Measurements from ENCODE around the gene INPP5A. TPM values are rescaled to one million over a fixed set of nuclear protein-coding genes. Genes with fewer than 3 reads are reported as not detected.

INPP5A gene
- total RNA-seq, 2 experiments from 2014 or later: 9.9 TPM

- Mint-ChIP-seq H3K9me3 (ENCODE audit: insufficient read depth) (no peaks in the 10 kb centered on the region), H3K4me1 (ENCODE audit: low read depth) (peaks cover 13% of the 10 kb centered on the region), H3K27me3 (ENCODE audit: low read depth) (no peaks in the 10 kb centered on the region), H3K36me3 (ENCODE audit: low read depth) (no peaks in the 10 kb centered on the region), H3K27ac (no peak overlapping the region), H3K4me3 (no peak overlapping the region)
- ChIA-PET CTCF (no interaction called here), POLR2A (no interaction called here)
- DNase-seq (no peak), ATAC-seq (no peak)
These were observed 71.6 kb downstream of the INPP5A start for GRCh38 chr10:132609211-132609610.

GRCh38 chr10:132610071-132610701, 72.6 kb downstream of the INPP5A start:
- no peak overlapping the region for H3K27ac Mint-ChIP-seq
- peaks cover 2% of the 10 kb centered on the region for H3K36me3 Mint-ChIP-seq (ENCODE audit: low read depth)
- ChIA-PET POLR2A (no interaction called here), CTCF (no interaction called here)
- DNase-seq (no peak), ATAC-seq (no peak)
- no peak overlapping the region for H3K4me3 Mint-ChIP-seq
- H3K9me3 Mint-ChIP-seq (ENCODE audit: insufficient read depth): no peaks in the 10 kb centered on the region
- H3K4me1 Mint-ChIP-seq (ENCODE audit: low read depth): peaks cover 13% of the 10 kb centered on the region
- no peaks in the 10 kb centered on the region for H3K27me3 Mint-ChIP-seq (ENCODE audit: low read depth)

- peaks cover 9% of the 10 kb centered on the region for H3K9me3 Mint-ChIP-seq (ENCODE audit: insufficient read depth)
- peaks cover 2% of the 10 kb centered on the region for H3K27me3 Mint-ChIP-seq (ENCODE audit: low read depth)
- DNase-seq (no peak), ATAC-seq (no peak)
- H3K36me3 Mint-ChIP-seq (ENCODE audit: low read depth): peaks cover 9% of the 10 kb centered on the region
- H3K27ac Mint-ChIP-seq: no peak overlapping the region
- H3K4me3 Mint-ChIP-seq: no peak overlapping the region
- H3K4me1 Mint-ChIP-seq (ENCODE audit: low read depth): peaks cover 22% of the 10 kb centered on the region
- POLR2A ChIA-PET: no interaction called here
- CTCF ChIA-PET: no interaction called here
These were observed 73.7 kb downstream of the INPP5A start for GRCh38 chr10:132611026-132611910.

- Mint-ChIP-seq H3K27ac (no peak overlapping the region), H3K36me3 (ENCODE audit: low read depth) (peaks cover 15% of the 10 kb centered on the region), H3K4me3 (no peak overlapping the region), H3K27me3 (ENCODE audit: low read depth) (peaks cover 3% of the 10 kb centered on the region), H3K9me3 (ENCODE audit: insufficient read depth) (peaks cover 12% of the 10 kb centered on the region), H3K4me1 (ENCODE audit: low read depth) (peaks cover 28% of the 10 kb centered on the region)
- no peak for ATAC-seq
- ChIA-PET POLR2A (no interaction called here), CTCF (no interaction called here)
- DNase-seq: no peak
These were observed 74.4 kb downstream of the INPP5A start for GRCh38 chr10:132611986-132612385.

- Mint-ChIP-seq H3K36me3 (ENCODE audit: low read depth) (peaks cover 24% of the 10 kb centered on the region), H3K27ac (no peak overlapping the region), H3K9me3 (ENCODE audit: insufficient read depth) (peaks cover 12% of the 10 kb centered on the region), H3K4me3 (no peak overlapping the region), H3K4me1 (ENCODE audit: low read depth) (peaks cover 30% of the 10 kb centered on the region), H3K27me3 (ENCODE audit: low read depth) (peaks cover 3% of the 10 kb centered on the region)
- DNase-seq (no peak), ATAC-seq (no peak)
- CTCF ChIA-PET: no interaction called here
- POLR2A ChIA-PET: no interaction called here
These were observed 75.3 kb downstream of the INPP5A start for GRCh38 chr10:132612571-132613504.

- ATAC-seq: no peak
- Mint-ChIP-seq H3K27me3 (ENCODE audit: low read depth) (peaks cover 3% of the 10 kb centered on the region), H3K36me3 (ENCODE audit: low read depth) (peaks cover 31% of the 10 kb centered on the region), H3K4me3 (no peak overlapping the region), H3K9me3 (ENCODE audit: insufficient read depth) (peaks cover 17% of the 10 kb centered on the region), H3K4me1 (ENCODE audit: low read depth) (peaks cover 30% of the 10 kb centered on the region), H3K27ac (no peak overlapping the region)
- ChIA-PET CTCF (no interaction called here), POLR2A (no interaction called here)
- DNase-seq: no peak
These were observed 76.2 kb downstream of the INPP5A start for GRCh38 chr10:132613566-132614348.

- H3K4me1 Mint-ChIP-seq (ENCODE audit: low read depth): peaks cover 30% of the 10 kb centered on the region
- ATAC-seq (no peak), DNase-seq (no peak)
- H3K4me3 Mint-ChIP-seq: no peak overlapping the region
- H3K27ac Mint-ChIP-seq: no peak overlapping the region
- H3K36me3 Mint-ChIP-seq (ENCODE audit: low read depth): peaks cover 33% of the 10 kb centered on the region
- peaks cover 3% of the 10 kb centered on the region for H3K27me3 Mint-ChIP-seq (ENCODE audit: low read depth)
- ChIA-PET POLR2A (no interaction called here), CTCF (no interaction called here)
- H3K9me3 Mint-ChIP-seq (ENCODE audit: insufficient read depth): peaks cover 20% of the 10 kb centered on the region
These were observed 77.1 kb downstream of the INPP5A start for GRCh38 chr10:132614431-132615340.

GRCh38 chr10:132615341-132616169, 78.0 kb downstream of the INPP5A start:
- peaks cover 37% of the 10 kb centered on the region for H3K36me3 Mint-ChIP-seq (ENCODE audit: low read depth)
- peak overlapping the region; percentile 44 for H3K4me3 Mint-ChIP-seq
- ChIA-PET POLR2A (no interaction called here), CTCF (no interaction called here)
- no peak for ATAC-seq
- H3K9me3 Mint-ChIP-seq (ENCODE audit: insufficient read depth): peaks cover 28% of the 10 kb centered on the region
- H3K27ac Mint-ChIP-seq: peak overlapping the region; percentile 87
- peaks cover 3% of the 10 kb centered on the region for H3K27me3 Mint-ChIP-seq (ENCODE audit: low read depth)
- peaks cover 30% of the 10 kb centered on the region for H3K4me1 Mint-ChIP-seq (ENCODE audit: low read depth)
- DNase-seq: no peak

GRCh38 chr10:132616170-132616995, 78.8 kb downstream of the INPP5A start:
- Mint-ChIP-seq H3K27ac (peak overlapping the region; percentile 87), H3K4me1 (ENCODE audit: low read depth) (peaks cover 25% of the 10 kb centered on the region), H3K27me3 (ENCODE audit: low read depth) (peaks cover 3% of the 10 kb centered on the region), H3K9me3 (ENCODE audit: insufficient read depth) (peaks cover 35% of the 10 kb centered on the region), H3K4me3 (peak overlapping the region; percentile 44), H3K36me3 (ENCODE audit: low read depth) (peaks cover 41% of the 10 kb centered on the region)
- ChIA-PET CTCF (no interaction called here), POLR2A (no interaction called here)
- peak; percentile 63 for ATAC-seq
- DNase-seq: peak; percentile 65
